Ishikawa (cell line): ENCODE data around the gene PSD4.
A peak's percentile ranks its signal among the peaks of the same experiment; 100 is the strongest.

ENCODE experiments used
- CEBPB ChIP-seq: IDR thresholded peaks from 2 replicates; pipeline ENCODE4 v1.6.1; 2012
- CREB1 ChIP-seq: IDR thresholded peaks from 2 replicates; pipeline ENCODE4 v1.6.1; 2012; ENCODE audit warnings: low read depth
- EGR1 ChIP-seq: IDR thresholded peaks from 2 replicates; pipeline ENCODE4 v1.6.1; 2012
- EP300 ChIP-seq: IDR thresholded peaks from 2 replicates; pipeline ENCODE4 v1.6.1; 2012; ENCODE audit warnings: borderline replicate concordance
- FOXM1 ChIP-seq: IDR thresholded peaks from 2 replicates; pipeline ENCODE4 v1.6.1; 2012; ENCODE audit warnings: low read depth, borderline replicate concordance
- MAX ChIP-seq: IDR thresholded peaks from 2 replicates; pipeline ENCODE4 v1.6.1; 2012
- NFIC ChIP-seq: IDR thresholded peaks from 2 replicates; pipeline ENCODE4 v1.6.1; 2012
- RAD21 ChIP-seq: IDR thresholded peaks from 2 replicates; pipeline ENCODE4 v1.6.1; 2012; ENCODE audit warnings: low read depth
- REST ChIP-seq: IDR thresholded peaks from 2 replicates; pipeline ENCODE4 v1.6.1; 2012; ENCODE audit warnings: low read depth, mild to moderate bottlenecking
- TAF1 ChIP-seq: IDR thresholded peaks from 2 replicates; pipeline ENCODE4 v1.6.1; 2012; ENCODE audit warnings: low read depth, mild to moderate bottlenecking
- TCF12 ChIP-seq: IDR thresholded peaks from 2 replicates; pipeline ENCODE4 v1.6.1; 2012; ENCODE audit warnings: low read depth
- TEAD4 ChIP-seq: IDR thresholded peaks from 2 replicates; pipeline ENCODE4 v1.6.1; 2012
- USF1 ChIP-seq: IDR thresholded peaks from 2 replicates; pipeline ENCODE4 v1.6.1; 2012
- YY1 ChIP-seq: IDR thresholded peaks from 2 replicates; pipeline ENCODE4 v1.6.1; 2012; ENCODE audit warnings: low read depth
- ZBTB7A ChIP-seq: IDR thresholded peaks from 2 replicates; pipeline ENCODE4 v1.6.1; 2012; ENCODE audit warnings: low read depth

PSD4 gene

GRCh38 chr2:113225263-113226259, 51.8 kb downstream of the PSD4 start:
- TF ChIP-seq TAF1, result no peak
- TF ChIP-seq YY1, result no peak
- peak; percentile 84 for TF ChIP-seq EP300
- no peak for TF ChIP-seq CREB1
- TF ChIP-seq EGR1, result peak; percentile 82
- TF ChIP-seq CEBPB, result no peak
- TF ChIP-seq TEAD4, result peak; percentile 46
- peak; percentile 68 for TF ChIP-seq NFIC
- TF ChIP-seq TCF12, result peak; percentile 86
- peak; percentile 50; the same call in 1 of the 2 replicates for TF ChIP-seq MAX
- TF ChIP-seq FOXM1, result peak; percentile 24; the same call in 1 of the 2 replicates
- peak; percentile 43; the same call in 1 of the 2 replicates for TF ChIP-seq ZBTB7A
- no peak for TF ChIP-seq REST
- no peak for TF ChIP-seq USF1
- no peak; the same call in 1 of the 2 replicates for TF ChIP-seq RAD21

GRCh38 chr2:113226462-113226861, 52.7 kb downstream of the PSD4 start:
- TF ChIP-seq YY1 (no peak), EGR1 (no peak), TCF12 (no peak), TEAD4 (no peak), RAD21 (no peak), ZBTB7A (no peak), USF1 (no peak)

GRCh38 chr2:113227290-113227689, 53.5 kb downstream of the PSD4 start:
- TF ChIP-seq CEBPB (no peak), TAF1 (no peak), EGR1 (no peak), CREB1 (no peak)

- TF ChIP-seq FOXM1 (no peak), EGR1 (no peak), EP300 (no peak), ZBTB7A (no peak)
Measured at GRCh38 chr2:113227698-113228097, 53.9 kb downstream of the PSD4 start.

- TF ChIP-seq EP300 (no peak), NFIC (peak; percentile 26; the same call in 1 of the 2 replicates), EGR1 (no peak), RAD21 (no peak)
Measured at GRCh38 chr2:113228351-113228750, 54.6 kb downstream of the PSD4 start.

GRCh38 chr2:113228991-113229716, 55.4 kb downstream of the PSD4 start:
- TF ChIP-seq NFIC (peak; percentile 83), TEAD4 (no peak; the same call in 1 of the 2 replicates), YY1 (no peak), USF1 (no peak), TCF12 (peak; percentile 84), TAF1 (no peak), CREB1 (no peak), FOXM1 (no peak; the same call in 1 of the 2 replicates), CEBPB (no peak), EP300 (peak; percentile 68), EGR1 (no peak), RAD21 (no peak), MAX (no peak), REST (no peak), ZBTB7A (no peak)
